Left ventricle myocardium inferior (tissue), 1 donor: Measurements from ENCODE around the gene BCAR3. TPM values are rescaled to one million over a fixed set of nuclear protein-coding genes. Genes with fewer than 3 reads are reported as not detected.
"Not testable (repeated sequence)": the region's sequence is repeated elsewhere in the genome, so short reads cannot be mapped to it uniquely, and the experiment has no call there.

Source experiments
- DNase-seq: peaks from one replicate; pipeline ENCODE4 v3.0.0-alpha.2; 2020
- H3K27ac ChIP-seq: fragments of 200-600 bp; replicated peaks from 2 replicates; pipeline ENCODE4 v1.8.0; 2021
- H3K27me3 ChIP-seq: fragments of 200-600 bp; 2 replicates; pipeline ENCODE4 v1.8.0; 2021; ENCODE audit warnings: low read depth
- H3K36me3 ChIP-seq: fragments of 200-600 bp; 2 replicates; pipeline ENCODE4 v1.8.0; 2021
- H3K4me1 ChIP-seq: fragments of 200-600 bp; 2 replicates; pipeline ENCODE4 v1.8.0; 2021
- H3K4me3 ChIP-seq: fragments of 200-600 bp; 2 replicates; pipeline ENCODE4 v1.8.0; 2021; ENCODE audit warnings: mild to moderate bottlenecking, moderate library complexity
- H3K9me3 ChIP-seq: fragments of 200-600 bp; replicated peaks from 2 replicates; pipeline ENCODE4 v1.8.0; 2021
- CTCF ChIP-seq: fragments of 200-600 bp; IDR thresholded peaks from 2 replicates; pipeline ENCODE4 v1.8.0; 2021; ENCODE audit warnings: antibody characterized with exemption, mild to moderate bottlenecking, borderline replicate concordance
- intact Hi-C: fragments of 100-400 bp; cut with micrococcal nuclease; formaldehyde crosslinking; loops from one replicate; pipeline ENCODE4 v1.11.0; 2022
- total RNA-seq: library from RNA; stranded (reverse); fragmentation: NEBNext Ultra II Directional; extraction: Animal tissue kit (Norgen Biotek cat#: 25700); gene quantifications from one replicate; pipeline ENCODE4 v1.2.1, GENCODE V29; 2021
- donor health status: DM: no; HTN: yes; CAD: no; lungs with severe emphysema.

Gene BCAR3
- total RNA-seq, 1 donor from 2014 or later: 23.5 TPM

- H3K4me1 ChIP-seq: peaks cover 18% of the 10 kb centered on the region
- TF ChIP-seq CTCF: no peak
- intact Hi-C loops: loop anchor here (10.0 kb wide), 1 partner anchor 115 kb away; the partner anchor contains the start of gene FNBP1L
- H3K36me3 ChIP-seq: peaks cover 50% of the 10 kb centered on the region
- H3K27ac ChIP-seq: no peak overlapping the region
- no peaks in the 10 kb centered on the region for H3K9me3 ChIP-seq
- no peaks in the 10 kb centered on the region for H3K27me3 ChIP-seq
- DNase-seq: no peak
- no peak overlapping the region for H3K4me3 ChIP-seq
Measured at GRCh38 chr1:93559695-93560094, 121.9 kb downstream of the BCAR3 start.

DNA sequence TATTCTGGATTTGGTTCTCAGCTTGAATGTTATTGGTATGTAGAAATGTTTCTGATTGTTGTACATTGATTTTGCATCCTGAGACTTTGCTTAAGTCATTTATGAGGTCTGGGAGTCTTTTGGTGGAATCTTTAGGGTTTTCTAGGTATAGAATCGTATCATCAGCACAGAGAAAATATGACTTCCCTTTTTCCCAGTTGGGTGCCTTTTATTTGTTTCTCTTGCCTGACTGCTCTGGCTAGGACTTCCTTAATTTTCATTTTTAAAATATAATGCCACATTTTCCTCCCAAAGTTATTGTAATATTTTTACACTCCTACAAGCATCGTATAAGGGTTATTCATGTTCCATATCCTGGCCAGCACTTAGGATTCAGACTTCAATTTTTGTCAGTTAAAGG is 122.6 kb downstream of the BCAR3 start:
- Histone ChIP-seq H3K27ac (no peak overlapping the region), H3K4me3 (no peak overlapping the region)

DNA sequence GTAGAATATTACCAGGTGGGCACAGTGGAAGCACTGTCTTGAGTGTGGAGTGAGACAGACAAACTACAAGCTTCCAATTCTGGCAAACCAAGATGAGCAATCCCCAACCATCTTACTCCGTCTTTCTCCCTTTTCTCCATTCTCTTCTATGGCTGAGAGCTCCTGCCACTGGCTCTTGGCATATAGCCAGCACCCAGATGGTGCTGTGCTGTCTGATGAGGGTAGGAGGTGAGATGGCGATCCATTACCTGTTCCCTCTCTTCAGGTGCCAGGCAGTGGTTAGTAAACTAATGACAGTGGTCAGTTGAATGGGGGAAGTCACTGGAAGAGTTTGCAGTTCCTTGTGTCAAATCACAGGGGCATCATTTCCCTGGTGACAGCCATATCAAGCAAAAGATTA is 125.3 kb downstream of the BCAR3 start:
- peaks cover 22% of the 10 kb centered on the region for H3K36me3 ChIP-seq
- H3K4me3 ChIP-seq: no peak overlapping the region
- no peaks in the 10 kb centered on the region for H3K27me3 ChIP-seq
- H3K9me3 ChIP-seq: no peaks in the 10 kb centered on the region
- H3K27ac ChIP-seq: peak overlapping the region; percentile 89
- no peak for DNase-seq
- intact Hi-C loops: loop anchor here (10.0 kb wide), 1 partner anchor 111 kb away; the partner anchor contains the start of gene FNBP1L
- no peak for TF ChIP-seq CTCF
- peaks cover 47% of the 10 kb centered on the region for H3K4me1 ChIP-seq

More for the DNA sequence above, 122.6 kb downstream of the BCAR3 start:
- TF ChIP-seq CTCF: no peak
- no peaks in the 10 kb centered on the region for H3K27me3 ChIP-seq
- no peak for DNase-seq
- intact Hi-C loops: loop anchor here (10.0 kb wide), 1 partner anchor 114 kb away; the partner anchor contains the start of gene FNBP1L
- no peaks in the 10 kb centered on the region for H3K9me3 ChIP-seq
- H3K36me3 ChIP-seq: peaks cover 45% of the 10 kb centered on the region
- peaks cover 24% of the 10 kb centered on the region for H3K4me1 ChIP-seq

DNA sequence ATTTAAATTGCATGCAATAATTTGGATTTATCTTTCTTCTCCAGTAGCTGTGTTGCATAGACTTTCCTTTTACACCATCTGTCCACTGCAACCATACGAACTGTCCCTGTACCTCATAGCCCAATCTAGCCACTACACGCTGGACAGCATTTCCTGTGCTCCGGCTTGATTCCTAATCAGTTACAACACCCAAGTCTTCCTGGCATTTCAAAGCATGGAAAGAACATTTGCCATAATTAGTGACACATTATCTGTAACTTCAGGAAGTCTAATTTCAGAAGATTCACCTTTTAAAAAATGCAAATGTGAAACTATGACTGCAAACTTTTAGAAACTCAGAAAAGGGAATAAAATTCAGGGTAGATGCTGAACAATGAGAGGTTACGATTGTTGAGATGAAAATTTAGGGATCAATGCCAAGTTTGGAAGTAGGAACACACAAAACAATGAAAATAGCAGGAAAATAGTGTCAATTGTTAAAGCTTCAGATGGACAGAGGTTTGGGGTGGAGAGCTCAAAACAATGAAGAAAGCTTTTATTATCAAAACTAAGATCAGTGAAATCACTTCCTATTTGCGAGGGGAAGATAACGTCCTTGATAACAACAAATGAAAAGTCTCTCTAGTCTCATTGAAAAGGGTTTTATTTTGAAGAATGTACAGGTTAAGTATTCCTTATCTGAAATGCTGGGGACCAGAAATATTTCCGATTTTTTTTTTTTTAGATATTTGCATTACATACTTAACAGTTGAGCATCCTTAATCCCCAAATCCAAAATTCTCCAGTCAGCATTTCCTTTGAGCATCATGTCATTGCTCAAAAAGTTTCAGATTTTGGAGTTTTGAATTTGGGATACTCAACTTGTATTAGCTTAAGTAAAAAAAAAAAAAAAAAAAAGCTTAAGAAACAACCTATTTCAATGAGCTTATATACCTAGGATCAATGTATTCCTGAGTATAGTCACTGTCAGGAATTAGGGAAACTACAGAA is 126.5 kb downstream of the BCAR3 start:
- DNase-seq: no peak
- Histone ChIP-seq H3K4me1 (peaks cover 47% of the 10 kb centered on the region), H3K27ac (peak overlapping the region; percentile 89), H3K27me3 (no peaks in the 10 kb centered on the region), H3K9me3 (no peaks in the 10 kb centered on the region), H3K36me3 (peaks cover 22% of the 10 kb centered on the region), H3K4me3 (peak overlapping the region; percentile 25)
- no peak for TF ChIP-seq CTCF
- intact Hi-C loops: loop anchor here (10.0 kb wide), 1 partner anchor 110 kb away; the partner anchor contains the start of gene FNBP1L

GRCh38 chr1:93553886-93554490 is 127.6 kb downstream of the BCAR3 start:
- Histone ChIP-seq H3K4me1 (peaks cover 47% of the 10 kb centered on the region), H3K4me3 (peak overlapping the region; percentile 25), H3K27ac (peak overlapping the region; percentile 89), H3K36me3 (peaks cover 25% of the 10 kb centered on the region)
- not testable (repeated sequence) for H3K27me3 ChIP-seq, DNase-seq, H3K9me3 ChIP-seq
- intact Hi-C loops: loop anchor here (10.0 kb wide), 1 partner anchor 109 kb away; the partner anchor contains the start of gene FNBP1L
